ENCODE results near the gene ABCD2. TPM values are rescaled to one million over a fixed set of nuclear protein-coding genes. Genes with fewer than 3 reads are reported as not detected.

ABCD2 gene
- total and polyA plus RNA-seq, 3 donors from 2014 or later: 0.29 to 0.55 (median 0.43) TPM

DNA sequence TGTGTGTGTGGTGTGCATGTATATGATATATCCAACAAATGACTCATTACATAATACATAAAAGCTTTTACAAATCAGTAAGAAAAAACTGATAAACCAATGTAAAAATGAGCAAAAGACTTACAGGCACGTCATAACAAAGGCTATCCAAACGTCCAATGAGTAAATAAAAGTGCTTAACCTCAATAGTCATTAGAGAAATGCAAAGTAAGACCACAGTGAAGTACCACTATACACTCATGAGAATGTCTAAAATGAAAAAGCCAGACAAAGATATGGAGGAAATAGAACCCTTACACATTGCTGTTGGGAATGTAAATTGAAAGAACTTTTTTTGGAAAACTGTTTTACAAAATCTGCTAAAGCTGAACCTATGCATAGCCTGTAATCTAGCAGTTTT lies 7.8 kb downstream of the ABCD2 start:
- intact Hi-C loops (cut with DNase I; ENCODE audit: low total_unique reads): no loop called here

DNA sequence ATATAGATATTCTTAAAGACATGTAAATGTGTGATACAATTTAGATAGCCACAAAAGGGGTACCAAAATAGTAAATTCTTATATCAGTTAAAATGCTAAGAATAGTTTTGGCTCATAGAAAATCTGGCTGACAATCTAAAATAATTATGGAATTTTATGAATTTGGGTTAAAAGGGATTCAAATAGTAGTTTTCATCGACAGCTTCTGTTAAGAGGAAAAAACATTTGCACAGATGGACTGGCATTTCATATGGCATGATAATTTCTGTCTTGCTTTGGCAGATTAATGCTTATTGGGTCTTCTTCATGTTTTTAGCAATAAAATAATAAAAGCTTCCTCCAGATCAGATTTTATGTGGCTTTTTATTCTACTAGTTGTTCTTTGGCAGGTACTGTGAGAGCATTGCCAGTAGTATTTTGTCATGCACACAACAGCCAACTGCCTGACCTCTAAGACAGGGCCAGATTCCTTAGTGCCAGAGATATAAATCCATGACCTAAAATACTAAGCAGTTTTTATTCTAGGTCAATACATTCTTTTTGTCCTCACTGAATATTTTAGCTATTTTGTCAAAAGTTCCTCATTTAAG lies 9.1 kb downstream of the ABCD2 start:
- no peaks in the 10 kb centered on the region for H3K9me3 ChIP-seq
- no peaks in the 10 kb centered on the region for H3K36me3 ChIP-seq (ENCODE audit: low read depth, missing control alignments)
- H3K4me1 ChIP-seq: no peaks in the 10 kb centered on the region
- no peak for TF ChIP-seq POLR2A (IDR thresholded peaks at IDR 0.05)
- TF ChIP-seq, protein P1, sequence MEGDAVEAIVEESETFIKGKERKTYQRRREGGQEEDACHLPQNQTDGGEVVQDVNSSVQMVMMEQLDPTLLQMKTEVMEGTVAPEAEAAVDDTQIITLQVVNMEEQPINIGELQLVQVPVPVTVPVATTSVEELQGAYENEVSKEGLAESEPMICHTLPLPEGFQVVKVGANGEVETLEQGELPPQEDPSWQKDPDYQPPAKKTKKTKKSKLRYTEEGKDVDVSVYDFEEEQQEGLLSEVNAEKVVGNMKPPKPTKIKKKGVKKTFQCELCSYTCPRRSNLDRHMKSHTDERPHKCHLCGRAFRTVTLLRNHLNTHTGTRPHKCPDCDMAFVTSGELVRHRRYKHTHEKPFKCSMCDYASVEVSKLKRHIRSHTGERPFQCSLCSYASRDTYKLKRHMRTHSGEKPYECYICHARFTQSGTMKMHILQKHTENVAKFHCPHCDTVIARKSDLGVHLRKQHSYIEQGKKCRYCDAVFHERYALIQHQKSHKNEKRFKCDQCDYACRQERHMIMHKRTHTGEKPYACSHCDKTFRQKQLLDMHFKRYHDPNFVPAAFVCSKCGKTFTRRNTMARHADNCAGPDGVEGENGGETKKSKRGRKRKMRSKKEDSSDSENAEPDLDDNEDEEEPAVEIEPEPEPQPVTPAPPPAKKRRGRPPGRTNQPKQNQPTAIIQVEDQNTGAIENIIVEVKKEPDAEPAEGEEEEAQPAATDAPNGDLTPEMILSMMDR (IDR thresholded peaks at IDR 0.05): no peak
- no peak overlapping the region for H3K4me3 ChIP-seq
- no peak for DNase-seq
- intact Hi-C loops (cut with DNase I; ENCODE audit: low total_unique reads): no loop called here
- WGBS, 2 donors: 77 to 79% methylated on average over 1 of the region's 1 CpG
- H3K27ac ChIP-seq: no peak overlapping the region
- H3K27me3 ChIP-seq: no peaks in the 10 kb centered on the region

More for the DNA sequence above, 7.8 kb downstream of the ABCD2 start:
- 81 to 84% methylated on average over 2 of the region's 2 CpGs for WGBS, 2 donors
- Histone ChIP-seq H3K9me3 (no peaks in the 10 kb centered on the region), H3K4me1 (no peaks in the 10 kb centered on the region), H3K27ac (no peak overlapping the region), H3K27me3 (no peaks in the 10 kb centered on the region), H3K36me3 (ENCODE audit: low read depth, missing control alignments) (no peaks in the 10 kb centered on the region), H3K4me3 (no peak overlapping the region)
- TF ChIP-seq, protein P1 (IDR thresholded peaks at IDR 0.05): no peak
- no peak for TF ChIP-seq POLR2A (IDR thresholded peaks at IDR 0.05)
- no peak for DNase-seq

DNA sequence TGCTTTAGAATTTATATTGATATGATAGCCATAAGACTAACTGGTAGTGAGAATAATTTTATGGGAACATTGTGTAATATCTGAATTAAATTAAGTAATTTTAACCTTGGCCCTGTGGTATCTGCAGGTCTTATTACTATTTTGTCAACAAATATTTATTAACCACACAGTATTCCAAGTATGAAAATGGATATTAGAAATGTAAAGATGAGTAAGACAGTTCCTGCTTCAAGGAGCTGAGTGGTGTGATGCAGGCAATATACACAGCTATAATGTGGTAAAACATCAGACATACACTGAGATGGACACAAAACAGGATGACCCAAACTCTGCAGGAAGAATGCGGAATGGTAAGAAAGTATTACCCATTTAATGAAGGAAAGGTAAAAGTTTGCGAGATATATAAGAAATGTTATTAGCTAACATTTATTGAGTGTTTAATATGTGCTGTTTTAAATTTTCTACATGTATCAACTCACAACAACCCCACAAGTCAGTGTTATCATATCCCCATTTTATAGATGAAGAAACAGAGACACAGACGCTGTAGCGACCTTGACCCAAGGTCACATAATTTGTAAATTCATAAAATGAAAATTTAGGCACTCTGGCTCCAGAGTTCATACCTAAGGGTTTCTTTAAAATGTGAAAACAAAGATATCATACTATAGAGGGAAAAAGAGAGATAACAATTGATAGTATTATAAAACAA lies 12.7 kb downstream of the ABCD2 start:
- 81 to 85% methylated on average over 4 of the region's 4 CpGs for WGBS, 2 donors
- H3K9me3 ChIP-seq: no peaks in the 10 kb centered on the region
- H3K4me3 ChIP-seq: no peak overlapping the region
- H3K36me3 ChIP-seq (ENCODE audit: low read depth, missing control alignments): no peaks in the 10 kb centered on the region
- no peaks in the 10 kb centered on the region for H3K4me1 ChIP-seq
- no peak overlapping the region for H3K27ac ChIP-seq
- intact Hi-C loops (cut with DNase I; ENCODE audit: low total_unique reads): no loop called here
- no peaks in the 10 kb centered on the region for H3K27me3 ChIP-seq
- TF ChIP-seq, protein P1 (IDR thresholded peaks at IDR 0.05): no peak
- no peak for TF ChIP-seq POLR2A (IDR thresholded peaks at IDR 0.05)
- DNase-seq: no peak

DNA sequence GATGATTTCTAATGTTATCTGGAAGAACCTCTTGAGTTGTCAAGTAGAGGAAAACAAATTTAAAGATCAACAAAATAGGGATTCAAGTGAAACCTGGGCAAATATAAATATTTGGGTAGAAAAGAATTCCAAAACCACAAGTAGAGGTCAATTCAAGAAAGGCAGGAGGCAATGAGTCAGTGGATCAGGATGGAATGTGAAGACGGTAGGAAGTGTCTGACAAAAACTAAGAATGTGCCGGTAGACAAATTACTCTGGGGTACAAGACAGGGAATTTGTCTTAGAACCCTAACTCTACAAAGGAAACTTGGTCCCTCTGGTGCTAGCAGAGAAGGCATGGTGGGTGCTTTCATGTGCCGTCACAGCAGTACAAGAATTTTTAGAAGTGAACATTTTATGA lies 13.6 kb downstream of the ABCD2 start:
- intact Hi-C loops (cut with DNase I; ENCODE audit: low total_unique reads): no loop called here
- Histone ChIP-seq H3K4me1 (no peaks in the 10 kb centered on the region), H3K27me3 (no peaks in the 10 kb centered on the region), H3K27ac (no peak overlapping the region), H3K9me3 (no peaks in the 10 kb centered on the region), H3K4me3 (no peak overlapping the region), H3K36me3 (ENCODE audit: low read depth, missing control alignments) (no peaks in the 10 kb centered on the region)
- DNase-seq: no peak
- TF ChIP-seq, protein P1 (IDR thresholded peaks at IDR 0.05): no peak
- 81 to 83% methylated on average over 3 of the region's 3 CpGs for WGBS, 2 donors

DNA sequence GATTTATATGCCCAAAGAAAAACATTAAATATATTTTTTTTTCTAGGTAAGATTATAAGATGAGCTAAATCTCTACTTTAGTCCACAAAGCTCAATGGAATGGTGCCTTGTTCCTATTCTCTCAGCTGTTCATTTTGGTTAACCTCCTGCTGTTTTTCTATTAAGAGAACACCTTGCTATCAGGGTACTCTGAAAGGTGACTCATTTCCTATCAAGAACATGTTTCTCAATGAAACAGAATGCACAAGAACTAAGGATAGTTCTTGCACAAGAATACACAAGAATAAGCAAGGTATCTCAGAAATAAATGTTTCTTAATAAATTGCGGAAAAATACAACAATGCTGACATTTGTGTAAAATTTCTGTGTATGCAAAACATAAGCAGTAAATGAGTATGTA lies 14.1 kb downstream of the ABCD2 start:
- intact Hi-C loops (cut with DNase I; ENCODE audit: low total_unique reads): no loop called here
- H3K36me3 ChIP-seq (ENCODE audit: low read depth, missing control alignments): no peaks in the 10 kb centered on the region
- no peaks in the 10 kb centered on the region for H3K27me3 ChIP-seq
- no peak for TF ChIP-seq POLR2A (IDR thresholded peaks at IDR 0.05)
- TF ChIP-seq, protein P1 (IDR thresholded peaks at IDR 0.05): no peak
- H3K4me3 ChIP-seq: no peak overlapping the region
- no peaks in the 10 kb centered on the region for H3K4me1 ChIP-seq
- H3K9me3 ChIP-seq: no peaks in the 10 kb centered on the region
- no peak for DNase-seq
- WGBS, 2 donors: 92 to 94% methylated on average over 1 of the region's 1 CpG
- no peak overlapping the region for H3K27ac ChIP-seq
